MM.1S (cell line): ENCODE data around the gene EEPD1.

Source experiments
- DNase-seq: peaks from one replicate; pipeline ENCODE4 v3.0.0-alpha.2; 2015
- H2AFZ ChIP-seq: fragments of 300-600 bp; sonication (generic); 2 replicates; pipeline ENCODE4 v1.6.0; 2016; ENCODE audit warnings: antibody characterized with exemption, low read length
- H3F3A ChIP-seq: fragments of 300-600 bp; sonication (generic); 2 replicates; pipeline ENCODE4 v1.6.1; 2016; ENCODE audit warnings: mild to moderate bottlenecking, antibody characterized with exemption, low read length, moderate library complexity, mixed read lengths; ENCODE audit not compliant: insufficient read depth
- H3K27ac ChIP-seq: fragments of 300-600 bp; sonication (generic); 2 replicates; pipeline ENCODE4 v1.5.1; 2016; ENCODE audit warnings: mild to moderate bottlenecking, low read length
- H3K27me3 ChIP-seq: fragments of 300-600 bp; sonication (generic); replicated peaks from 2 replicates; pipeline ENCODE4 v1.6.0; 2016; ENCODE audit warnings: low read length; ENCODE audit not compliant: insufficient read depth
- H3K36me3 ChIP-seq: fragments of 300-600 bp; sonication (generic); replicated peaks from 2 replicates; pipeline ENCODE4 v1.6.1; 2016; ENCODE audit warnings: mild to moderate bottlenecking, low read length, mixed read lengths; ENCODE audit not compliant: insufficient read depth
- H3K4me1 ChIP-seq: fragments of 300-600 bp; sonication (generic); 2 replicates; pipeline ENCODE4 v1.6.1; 2016; ENCODE audit warnings: low read length, mixed read lengths
- H3K4me2 ChIP-seq: fragments of 300-600 bp; sonication (generic); 2 replicates; pipeline ENCODE4 v1.6.0; 2016; ENCODE audit warnings: low read depth, low read length
- H3K4me3 ChIP-seq: fragments of 300-600 bp; sonication (generic); 2 replicates; pipeline ENCODE4 v1.5.1; 2016; ENCODE audit warnings: low read length, mixed read lengths
- H3K79me2 ChIP-seq: fragments of 300-600 bp; sonication (generic); 2 replicates; pipeline ENCODE4 v1.6.1; 2016; ENCODE audit warnings: mixed run types, low read length, mixed read lengths
- H3K9ac ChIP-seq: fragments of 300-600 bp; sonication (generic); 2 replicates; pipeline ENCODE4 v1.6.1; 2016; ENCODE audit warnings: low read length, mixed read lengths
- H3K9me2 ChIP-seq: fragments of 300-600 bp; sonication (generic); replicated peaks from 2 replicates; pipeline ENCODE4 v1.6.1; 2016; ENCODE audit warnings: mild to moderate bottlenecking, low read length, mixed read lengths; ENCODE audit not compliant: insufficient read depth
- H3K9me3 ChIP-seq: fragments of 300-600 bp; sonication (generic); replicated peaks from 2 replicates; pipeline ENCODE4 v1.6.1; 2016; ENCODE audit warnings: mild to moderate bottlenecking, low read length, mixed read lengths; ENCODE audit not compliant: insufficient read depth
- H4K20me1 ChIP-seq: fragments of 300-600 bp; sonication (generic); 2 replicates; pipeline ENCODE4 v1.6.1; 2016; ENCODE audit warnings: mild to moderate bottlenecking, low read length, moderate library complexity, mixed read lengths; ENCODE audit not compliant: insufficient read depth
- EZH2 ChIP-seq: fragments of 300-600 bp; sonication (generic); optimal IDR thresholded peaks from 2 replicates; pipeline ENCODE3; 2017; ENCODE audit warnings: low read depth, mild to moderate bottlenecking, antibody characterized with exemption, low read length, mixed read lengths
- EZH2phosphoT487 ChIP-seq: fragments of 300-600 bp; sonication (generic); IDR thresholded peaks from 2 replicates; pipeline ENCODE4 v1.6.1; 2018; ENCODE audit warnings: antibody characterized with exemption, low read length
- TF ChIP-seq, protein P1 (sequence below): fragments of 300-600 bp; sonication (generic); IDR thresholded peaks from 2 replicates; pipeline ENCODE4 v1.5.1; 2016; ENCODE audit warnings: antibody characterized with exemption, low read length, mixed read lengths

The EEPD1 gene

GRCh38 chr7:36305226-36305625, 152.2 kb downstream of the EEPD1 start:
- no peak overlapping the region for H3K27ac ChIP-seq
- no peak overlapping the region for H3K9ac ChIP-seq
- no peaks in the 10 kb centered on the region for H3K27me3 ChIP-seq
- H2AFZ ChIP-seq = no peak overlapping the region
- H3K4me3 ChIP-seq = no peak overlapping the region
- TF ChIP-seq, protein P1, sequence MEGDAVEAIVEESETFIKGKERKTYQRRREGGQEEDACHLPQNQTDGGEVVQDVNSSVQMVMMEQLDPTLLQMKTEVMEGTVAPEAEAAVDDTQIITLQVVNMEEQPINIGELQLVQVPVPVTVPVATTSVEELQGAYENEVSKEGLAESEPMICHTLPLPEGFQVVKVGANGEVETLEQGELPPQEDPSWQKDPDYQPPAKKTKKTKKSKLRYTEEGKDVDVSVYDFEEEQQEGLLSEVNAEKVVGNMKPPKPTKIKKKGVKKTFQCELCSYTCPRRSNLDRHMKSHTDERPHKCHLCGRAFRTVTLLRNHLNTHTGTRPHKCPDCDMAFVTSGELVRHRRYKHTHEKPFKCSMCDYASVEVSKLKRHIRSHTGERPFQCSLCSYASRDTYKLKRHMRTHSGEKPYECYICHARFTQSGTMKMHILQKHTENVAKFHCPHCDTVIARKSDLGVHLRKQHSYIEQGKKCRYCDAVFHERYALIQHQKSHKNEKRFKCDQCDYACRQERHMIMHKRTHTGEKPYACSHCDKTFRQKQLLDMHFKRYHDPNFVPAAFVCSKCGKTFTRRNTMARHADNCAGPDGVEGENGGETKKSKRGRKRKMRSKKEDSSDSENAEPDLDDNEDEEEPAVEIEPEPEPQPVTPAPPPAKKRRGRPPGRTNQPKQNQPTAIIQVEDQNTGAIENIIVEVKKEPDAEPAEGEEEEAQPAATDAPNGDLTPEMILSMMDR = no peak
- no peak overlapping the region for H3K4me2 ChIP-seq
- H4K20me1 ChIP-seq = no peaks in the 10 kb centered on the region
- H3F3A ChIP-seq = no peaks in the 10 kb centered on the region
- no peaks in the 10 kb centered on the region for H3K36me3 ChIP-seq
- H3K9me2 ChIP-seq = no peaks in the 10 kb centered on the region
- no peak for DNase-seq
- H3K9me3 ChIP-seq = no peaks in the 10 kb centered on the region
- peaks cover 10% of the 10 kb centered on the region; the same call in 1 of the 2 replicates for H3K4me1 ChIP-seq
- H3K79me2 ChIP-seq = no peaks in the 10 kb centered on the region

DNA sequence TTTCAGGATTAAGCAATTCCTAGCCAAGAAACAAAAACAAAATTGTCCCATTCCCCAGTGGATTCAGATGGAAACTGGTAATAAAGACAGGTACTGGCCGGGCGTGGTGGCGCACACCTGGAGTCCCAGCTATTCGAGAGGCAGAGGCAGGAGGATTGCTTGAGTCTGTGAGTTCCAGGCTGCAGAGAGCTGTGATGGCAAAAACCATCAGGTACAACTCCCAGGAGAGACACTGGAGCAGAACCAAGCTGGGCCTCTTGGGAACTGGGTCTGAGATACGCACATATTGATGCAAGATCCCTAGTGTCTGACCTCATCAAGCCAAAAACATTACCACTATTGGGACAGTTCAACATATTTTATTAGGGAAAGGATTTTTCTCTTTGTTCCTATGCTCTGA, 152.6 kb downstream of the EEPD1 start:
- Histone ChIP-seq H3K9me3 (no peaks in the 10 kb centered on the region), H3K9me2 (no peaks in the 10 kb centered on the region), H2AFZ (no peak overlapping the region), H3K79me2 (no peaks in the 10 kb centered on the region), H3K27ac (no peak overlapping the region), H3K27me3 (no peaks in the 10 kb centered on the region), H3F3A (no peaks in the 10 kb centered on the region), H3K4me1 (peaks cover 10% of the 10 kb centered on the region; the same call in 1 of the 2 replicates), H3K4me3 (no peak overlapping the region), H4K20me1 (no peaks in the 10 kb centered on the region), H3K4me2 (no peak overlapping the region), H3K36me3 (no peaks in the 10 kb centered on the region), H3K9ac (no peak overlapping the region)
- no peak for DNase-seq
- TF ChIP-seq, protein P1 = no peak
- TF ChIP-seq EZH2phosphoT487 (no peak), EZH2 (no peak)

DNA sequence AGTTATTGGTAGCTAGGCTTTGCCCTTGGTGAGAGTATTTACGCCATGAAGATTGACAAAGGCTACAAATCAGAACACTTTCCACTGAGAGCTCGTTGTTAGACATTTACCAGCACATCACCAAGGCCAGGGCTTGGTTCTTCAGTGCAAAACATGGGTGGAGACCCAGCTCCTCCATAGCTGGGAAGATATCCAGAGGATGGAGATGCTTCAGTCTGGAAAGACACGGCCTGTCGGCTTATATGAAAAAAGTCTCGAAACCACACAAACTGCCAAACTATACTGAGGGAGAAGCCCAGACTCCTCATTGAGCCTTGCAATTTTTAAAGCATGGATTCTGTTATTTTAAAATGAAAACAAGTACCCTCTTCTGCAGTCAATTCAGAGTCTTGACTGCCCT, 153.2 kb downstream of the EEPD1 start:
- H3K4me3 ChIP-seq = no peak overlapping the region
- no peak overlapping the region for H2AFZ ChIP-seq
- H3K79me2 ChIP-seq = no peaks in the 10 kb centered on the region
- no peaks in the 10 kb centered on the region for H4K20me1 ChIP-seq
- no peak for DNase-seq
- no peaks in the 10 kb centered on the region for H3K9me3 ChIP-seq
- TF ChIP-seq EZH2phosphoT487 = no peak
- no peak for TF ChIP-seq EZH2
- TF ChIP-seq, protein P1 = no peak
- no peak overlapping the region for H3K4me2 ChIP-seq
- no peak overlapping the region for H3K27ac ChIP-seq
- H3F3A ChIP-seq = no peaks in the 10 kb centered on the region
- no peaks in the 10 kb centered on the region for H3K9me2 ChIP-seq
- no peaks in the 10 kb centered on the region for H3K27me3 ChIP-seq
- no peaks in the 10 kb centered on the region for H3K36me3 ChIP-seq
- H3K9ac ChIP-seq = no peak overlapping the region
- H3K4me1 ChIP-seq = peaks cover 10% of the 10 kb centered on the region; the same call in 1 of the 2 replicates

DNA sequence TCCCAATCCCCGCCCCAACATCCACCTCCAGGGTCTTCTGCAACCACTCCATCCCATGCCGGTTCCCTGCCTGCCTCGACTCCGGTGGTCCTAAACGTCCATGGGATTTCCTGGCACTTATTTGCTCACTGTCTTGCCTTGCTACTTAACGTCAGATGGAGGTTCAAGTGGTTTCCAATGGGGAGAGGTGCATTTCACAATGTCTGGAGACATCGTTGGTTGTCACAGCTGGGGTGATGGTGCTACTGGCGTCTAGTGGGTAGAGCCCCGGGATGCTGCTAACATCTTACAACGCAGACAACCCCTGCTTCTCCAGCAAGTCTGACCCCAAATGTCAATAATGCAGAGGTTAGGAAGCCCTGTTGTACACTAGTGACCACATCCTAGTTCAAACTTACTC, 153.7 kb downstream of the EEPD1 start:
- TF ChIP-seq EZH2 (no peak), EZH2phosphoT487 (no peak)
- TF ChIP-seq, protein P1 = no peak
- no peaks in the 10 kb centered on the region for H4K20me1 ChIP-seq
- H3F3A ChIP-seq = no peaks in the 10 kb centered on the region
- H3K4me2 ChIP-seq = no peak overlapping the region
- no peak overlapping the region for H2AFZ ChIP-seq
- H3K36me3 ChIP-seq = no peaks in the 10 kb centered on the region
- DNase-seq = no peak
- no peak overlapping the region for H3K4me3 ChIP-seq
- H3K9me3 ChIP-seq = no peaks in the 10 kb centered on the region
- H3K27me3 ChIP-seq = no peaks in the 10 kb centered on the region
- H3K79me2 ChIP-seq = no peaks in the 10 kb centered on the region
- peaks cover 11% of the 10 kb centered on the region for H3K4me1 ChIP-seq
- no peaks in the 10 kb centered on the region for H3K9me2 ChIP-seq
- H3K9ac ChIP-seq = no peak overlapping the region
- H3K27ac ChIP-seq = no peak overlapping the region
